Cardiac atrium fibroblast (primary cell): ENCODE results near the gene GOLGA6L22. TPM values are rescaled to one million over a fixed set of nuclear protein-coding genes. Genes with fewer than 3 reads are reported as not detected.

ENCODE experiments used
- total RNA-seq: library from RNA; depleted of rRNA; stranded (reverse); fragments of >200 nt; gene quantifications from 2 replicates; pipeline ENCODE4 v1.2.3, GENCODE V29; 2015

Gene GOLGA6L22
- total RNA-seq: not detected in 2 replicates

GRCh38 chr15:22458603-22459002 lies at the start of gene GOLGA6L22:
Gene GOLGA6L22, plus strand, starts transcription at chr15:22458903. Its CDS starts 91 bp downstream, at chr15:22458994.

